Mesodermal cell (in vitro differentiated cells): ENCODE measurements around the gene EPAS1.

Source experiments
- H3K27ac ChIP-seq: 2 replicates; pipeline ENCODE4 v1.7.0; 2013; ENCODE audit warnings: mild to moderate bottlenecking, low read depth, low read length, moderate library complexity; ENCODE audit not compliant: severe bottlenecking
- H3K36me3 ChIP-seq: 2 replicates; pipeline ENCODE4 v1.7.1; 2013; ENCODE audit warnings: mild to moderate bottlenecking, low read length, moderate library complexity; ENCODE audit not compliant: control insufficient read depth, insufficient read depth
- H3K4me1 ChIP-seq: one replicate; pipeline ENCODE4 v1.7.1; 2013; ENCODE audit warnings: mild to moderate bottlenecking, low read length; ENCODE audit not compliant: insufficient read depth, control insufficient read depth, poor library complexity, severe bottlenecking
- H3K4me3 ChIP-seq: 2 replicates; pipeline ENCODE4 v1.7.0; 2013; ENCODE audit warnings: low read length, control low read depth, mild to moderate bottlenecking; ENCODE audit not compliant: insufficient read depth, poor library complexity, severe bottlenecking; ENCODE audit errors: extremely low read depth
- H3K9me3 ChIP-seq: 2 replicates; pipeline ENCODE4 v1.7.1; 2013; ENCODE audit warnings: mild to moderate bottlenecking, low read length, moderate library complexity; ENCODE audit not compliant: control insufficient read depth
- WGBS, 2 experiments: methylation state at CpG; one replicate each; pipeline ENCODE4 v1.1.5; 2013; ENCODE audit warnings: missing lambda C conversion rate in 2 of 2; ENCODE audit not compliant: insufficient coverage in 2 of 2; 5-methylcytosine and 5-hydroxymethylcytosine counted together

EPAS1 gene

GRCh38 chr2:46309052-46309953 lies 12.1 kb downstream of the EPAS1 start:
- 88 to 90% methylated on average over 1 to 2 of the region's 3 CpGs for WGBS, 2 experiments
- Histone ChIP-seq H3K36me3 (no peaks in the 10 kb centered on the region), H3K4me1 (peaks cover 16% of the 10 kb centered on the region), H3K27ac (no peak overlapping the region), H3K9me3 (peaks cover 11% of the 10 kb centered on the region), H3K4me3 (no peak overlapping the region)

GRCh38 chr2:46310446-46310845 lies 13.2 kb downstream of the EPAS1 start:
- Histone ChIP-seq H3K4me1 (peaks cover 21% of the 10 kb centered on the region), H3K27ac (no peak overlapping the region), H3K9me3 (peaks cover under 1% of the 10 kb centered on the region), H3K36me3 (no peaks in the 10 kb centered on the region), H3K4me3 (no peak overlapping the region)
- WGBS, 2 experiments, result 93 to 94% methylated on average over 3 to 5 of the region's 5 CpGs

GRCh38 chr2:46311651-46312223 lies 14.5 kb downstream of the EPAS1 start:
- Histone ChIP-seq H3K4me1 (peaks cover 27% of the 10 kb centered on the region), H3K36me3 (no peaks in the 10 kb centered on the region), H3K4me3 (no peak overlapping the region), H3K27ac (no peak overlapping the region), H3K9me3 (no peaks in the 10 kb centered on the region)
- 90 to 94% methylated on average over 3 to 4 of the region's 6 CpGs for WGBS, 2 experiments

GRCh38 chr2:46313063-46313462 lies 15.9 kb downstream of the EPAS1 start:
- Histone ChIP-seq H3K36me3 (no peaks in the 10 kb centered on the region), H3K4me3 (no peak overlapping the region), H3K4me1 (peaks cover 24% of the 10 kb centered on the region), H3K9me3 (no peaks in the 10 kb centered on the region), H3K27ac (no peak overlapping the region)
- WGBS, 2 experiments, result 94 to 100% methylated on average over 2 to 3 of the region's 3 CpGs

- peaks cover 24% of the 10 kb centered on the region for H3K4me1 ChIP-seq
- H3K4me3 ChIP-seq, result no peak overlapping the region
- no peak overlapping the region for H3K27ac ChIP-seq
- WGBS, 2 experiments, result 93 to 95% methylated on average over 6 to 10 of the region's 11 CpGs
- H3K9me3 ChIP-seq, result no peaks in the 10 kb centered on the region
- no peaks in the 10 kb centered on the region for H3K36me3 ChIP-seq
Measured at GRCh38 chr2:46314065-46314835, 17.0 kb downstream of the EPAS1 start.

- H3K4me1 ChIP-seq, result peaks cover 24% of the 10 kb centered on the region
- no peaks in the 10 kb centered on the region for H3K36me3 ChIP-seq
- no peak overlapping the region for H3K27ac ChIP-seq
- H3K9me3 ChIP-seq, result no peaks in the 10 kb centered on the region
- no peak overlapping the region for H3K4me3 ChIP-seq
- WGBS, 2 experiments, result 94 to 95% methylated on average over 10 of the region's 11 CpGs
Measured at GRCh38 chr2:46315103-46315890, 18.1 kb downstream of the EPAS1 start.

- Histone ChIP-seq H3K9me3 (no peaks in the 10 kb centered on the region), H3K4me1 (peaks cover 16% of the 10 kb centered on the region), H3K36me3 (no peaks in the 10 kb centered on the region), H3K4me3 (no peak overlapping the region), H3K27ac (no peak overlapping the region)
- WGBS, 2 experiments, result 100% methylated on average over 2 of the region's 3 CpGs
Measured at GRCh38 chr2:46317094-46317486, 19.9 kb downstream of the EPAS1 start.

GRCh38 chr2:46318579-46319460 lies 21.6 kb downstream of the EPAS1 start:
- no peaks in the 10 kb centered on the region for H3K36me3 ChIP-seq
- H3K9me3 ChIP-seq, result no peaks in the 10 kb centered on the region
- no peak overlapping the region for H3K4me3 ChIP-seq
- 86 to 100% methylated on average over 1 of the region's 3 CpGs for WGBS, 2 experiments
- peaks cover 16% of the 10 kb centered on the region for H3K4me1 ChIP-seq
- no peak overlapping the region for H3K27ac ChIP-seq

GRCh38 chr2:46319711-46320110 lies 22.5 kb downstream of the EPAS1 start:
- WGBS, 2 experiments, result 95% methylated on average over 5 of the region's 5 CpGs
- H3K27ac ChIP-seq, result no peak overlapping the region
- H3K36me3 ChIP-seq, result no peaks in the 10 kb centered on the region
- H3K9me3 ChIP-seq, result no peaks in the 10 kb centered on the region
- H3K4me3 ChIP-seq, result no peak overlapping the region
- H3K4me1 ChIP-seq, result peaks cover 16% of the 10 kb centered on the region
